Stimulated activated CD4-positive, alpha-beta T cell treated with anti-CD3 and anti-CD28 coated beads, Interleukin-15, amount 100 ng/mL, for 24 hours (primary cell): ENCODE results near the gene LIPT2.

Source experiments
- DNase-seq: peaks from one replicate; pipeline ENCODE4 v3.0.0-alpha.2; 2020

Gene LIPT2

DNA sequence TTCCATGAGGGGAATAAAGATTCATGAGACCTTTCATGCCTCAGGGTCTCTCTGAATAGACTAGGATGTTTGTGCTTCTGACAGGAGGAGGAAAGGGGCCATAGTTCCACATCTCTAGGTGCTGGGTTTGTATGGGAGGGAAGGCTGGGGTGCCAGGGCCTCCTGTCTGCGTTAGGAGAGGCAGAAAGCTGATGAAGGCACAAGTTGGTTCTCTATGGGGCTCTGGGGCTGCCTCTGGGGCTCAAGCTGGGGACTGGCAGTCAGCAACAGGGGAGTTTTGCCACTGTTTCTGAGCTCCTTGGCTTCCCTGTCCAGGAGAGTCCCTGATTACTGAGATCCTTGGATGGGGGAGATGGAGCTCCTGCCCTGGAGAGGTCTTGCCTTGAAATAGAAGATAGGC, 30.3 kb downstream of the LIPT2 start:
- no peak for DNase-seq

DNA sequence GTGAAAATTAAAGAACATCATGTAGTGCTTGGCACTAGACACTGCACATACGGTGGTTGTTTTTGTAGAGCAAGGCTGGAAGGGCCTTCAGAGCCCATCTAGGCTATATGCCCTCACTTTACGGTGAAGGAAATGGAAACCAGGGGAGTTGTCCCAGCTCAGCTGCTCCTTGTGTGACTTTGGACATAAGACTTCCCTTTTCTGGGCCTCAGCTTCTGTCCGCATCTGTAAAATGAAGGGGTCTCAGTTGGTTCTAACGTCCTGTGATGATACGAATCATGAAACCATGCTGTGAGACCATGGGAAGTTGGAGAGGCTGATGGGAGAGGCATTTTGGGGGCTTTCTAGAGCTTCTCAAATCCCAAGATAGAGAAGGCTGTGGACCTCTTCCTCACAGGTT, 30.9 kb downstream of the LIPT2 start:
- no peak for DNase-seq

DNA sequence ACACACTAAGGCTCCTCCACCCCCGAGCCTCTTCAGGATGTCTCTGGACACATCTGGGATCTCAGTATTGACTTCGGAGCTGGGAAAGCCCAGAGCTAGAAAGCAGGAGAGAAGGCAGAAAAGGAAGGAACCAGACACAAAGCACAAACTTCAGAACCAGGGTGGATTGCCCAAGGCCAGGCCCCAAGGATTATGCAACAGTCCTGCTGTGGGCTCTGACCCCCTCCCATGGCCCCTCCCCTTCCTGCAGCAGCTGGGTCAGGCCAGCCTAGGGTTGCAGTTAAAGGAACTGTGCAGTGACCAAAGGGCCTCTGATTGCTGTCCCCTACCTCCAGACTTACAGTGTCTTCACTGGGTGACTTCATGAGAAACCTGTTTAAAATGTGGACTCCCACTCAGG, 31.5 kb downstream of the LIPT2 start:
- no peak for DNase-seq

DNA sequence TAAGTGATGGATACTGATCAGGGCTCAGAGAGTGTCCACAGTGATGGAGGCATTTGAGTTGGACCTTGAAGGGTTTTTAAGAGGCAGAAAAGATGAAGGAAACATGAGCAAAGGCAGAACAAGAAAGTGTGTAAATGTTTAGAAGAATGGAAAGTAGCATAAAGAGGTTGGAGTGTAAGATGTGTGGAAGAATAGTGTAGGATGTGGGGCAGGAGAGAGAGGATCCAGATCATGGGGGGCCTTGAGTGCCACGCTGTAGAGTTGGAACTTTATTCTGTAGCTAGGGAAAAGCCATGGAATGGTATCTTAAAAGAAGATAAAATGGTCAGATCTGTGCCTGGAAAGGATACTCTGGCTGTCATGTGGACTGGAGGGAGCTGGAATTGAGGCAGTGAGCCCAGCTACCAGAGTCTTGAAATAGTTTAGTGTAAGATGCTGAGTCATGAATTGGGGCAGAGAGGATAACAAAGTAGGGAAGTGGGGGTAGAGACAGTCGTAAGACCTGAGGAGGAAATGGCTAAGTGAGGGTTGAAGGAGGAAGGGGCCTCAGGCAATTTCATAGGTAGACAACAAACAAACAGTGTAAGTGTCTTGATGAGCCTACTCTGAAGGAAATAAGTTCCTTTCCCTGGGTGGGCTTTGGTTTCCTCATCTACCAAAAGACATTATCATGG, 32.9 kb downstream of the LIPT2 start:
- no peak for DNase-seq

DNA sequence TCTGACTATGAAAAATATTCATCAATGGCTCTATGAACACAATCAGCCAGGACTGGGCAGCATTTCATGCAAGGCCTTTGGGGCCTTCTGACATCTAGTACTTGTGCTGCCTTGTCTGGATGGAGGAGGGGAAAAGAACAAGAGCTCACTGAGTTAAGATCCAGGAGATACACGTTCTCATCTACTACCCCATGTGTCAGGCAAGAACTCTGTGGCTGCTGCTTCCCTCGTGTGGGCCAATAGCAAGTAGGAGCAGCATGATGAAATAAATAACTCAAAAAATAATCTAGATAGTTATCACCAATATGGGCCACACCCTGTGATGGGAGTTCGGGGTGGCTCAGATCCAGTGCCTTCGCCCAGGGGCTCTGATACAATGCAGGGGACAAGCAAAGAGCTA, 33.5 kb downstream of the LIPT2 start:
- no peak for DNase-seq

DNA sequence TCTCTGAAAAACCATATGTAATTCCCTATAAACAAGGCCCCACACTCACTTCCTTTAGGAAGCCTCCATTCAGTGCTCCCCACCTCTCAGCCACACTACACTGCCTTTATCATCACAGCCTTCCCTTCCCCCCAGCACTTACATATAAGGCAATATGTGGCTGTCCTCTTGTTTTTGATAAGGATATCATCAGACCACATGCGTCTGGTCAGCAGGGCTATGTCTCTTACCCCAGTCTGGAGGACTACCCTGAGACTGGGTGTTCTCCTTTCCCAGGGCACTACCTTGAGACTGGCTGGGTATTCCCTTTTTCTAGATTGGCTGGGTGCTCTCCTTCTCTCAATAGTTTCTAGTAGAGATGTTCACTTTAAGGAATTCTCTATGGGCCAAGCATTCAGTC, 33.9 kb downstream of the LIPT2 start:
- no peak for DNase-seq

DNA sequence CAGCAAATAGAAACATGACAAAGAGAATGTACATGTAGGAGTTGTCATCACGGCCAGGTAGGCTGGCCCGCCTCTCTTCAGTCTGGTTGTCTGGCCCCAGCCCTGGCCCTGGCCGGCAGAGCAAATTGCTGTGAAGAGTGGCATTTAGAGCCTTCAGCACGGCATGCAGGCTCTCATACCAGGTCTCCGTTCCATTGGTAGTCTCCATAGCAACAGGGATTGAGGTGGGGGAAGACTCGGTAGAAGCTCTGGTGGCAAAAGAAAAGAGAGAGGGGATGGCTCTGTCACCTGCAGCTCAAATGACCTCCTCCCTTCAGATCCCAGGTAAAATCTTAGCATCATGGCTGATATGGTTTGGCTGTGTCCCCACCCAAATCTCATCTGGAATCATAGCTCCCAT, 36.2 kb downstream of the LIPT2 start:
- no peak for DNase-seq

DNA sequence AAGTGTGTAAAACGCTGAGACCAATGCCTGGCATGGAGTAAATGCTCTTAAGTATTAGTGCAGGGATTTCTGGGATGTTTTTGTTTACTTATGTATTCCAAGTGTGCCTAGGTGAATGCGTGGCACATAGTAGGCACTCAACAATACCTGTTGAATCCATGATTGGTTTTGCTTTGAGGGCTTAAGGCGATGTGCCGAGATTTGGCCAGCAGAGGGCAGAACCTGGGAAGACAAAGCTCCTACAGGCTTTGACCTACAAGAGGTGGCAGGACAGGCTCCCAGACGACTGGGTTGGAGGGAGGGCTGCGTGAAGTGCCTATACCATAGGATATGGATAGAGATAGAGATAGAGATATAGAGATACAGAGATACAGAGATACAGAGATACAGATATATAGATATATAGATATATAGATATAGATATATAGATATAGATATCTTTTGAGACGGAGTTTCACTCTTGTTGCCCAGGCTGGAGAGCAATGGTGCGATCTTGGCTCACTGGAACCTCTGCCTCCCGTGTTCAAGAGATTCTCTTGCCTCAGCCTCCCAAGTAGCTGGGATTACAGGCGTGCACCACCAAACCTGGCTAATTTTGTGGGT, 40.0 kb downstream of the LIPT2 start:
- DNase-seq = peak; percentile 76

DNA sequence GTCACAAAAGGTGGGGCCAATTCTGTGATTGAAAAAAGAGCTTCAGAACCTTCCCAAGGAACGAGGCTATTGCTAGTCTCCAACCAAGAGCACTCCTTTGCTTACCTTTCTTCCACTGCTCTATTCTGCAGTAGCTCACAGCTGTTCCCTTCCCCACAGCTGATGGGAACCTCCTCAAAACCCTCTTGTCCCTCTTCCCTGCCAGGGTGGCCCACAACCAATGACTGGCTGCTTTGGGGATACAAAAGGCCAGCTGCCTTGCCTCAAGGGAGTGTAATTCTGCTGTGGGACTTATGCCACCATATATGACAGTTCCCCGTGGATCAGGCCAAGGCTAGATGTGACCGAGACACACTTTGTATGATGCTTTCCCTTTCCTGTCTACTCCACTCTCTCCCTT, 41.2 kb downstream of the LIPT2 start:
- DNase-seq = no peak

DNA sequence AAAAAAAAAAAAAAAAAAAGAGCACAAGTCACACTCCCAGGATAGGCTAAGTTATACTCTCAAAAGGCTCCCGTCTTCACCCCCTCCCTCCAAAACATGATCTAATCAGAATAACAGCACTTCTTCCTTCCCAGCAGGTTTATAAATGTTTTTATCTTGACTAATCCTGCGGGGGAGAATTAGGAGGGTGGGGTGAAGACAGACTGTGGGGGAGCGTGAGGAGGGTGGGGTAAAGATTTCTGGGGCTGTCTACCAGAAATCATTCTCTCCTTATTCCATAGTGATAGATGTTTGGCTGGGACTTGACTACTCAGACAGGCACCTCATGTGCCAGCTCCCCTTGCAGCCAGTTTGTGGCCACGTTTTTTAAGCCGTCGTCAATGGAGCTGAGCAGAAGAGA, 43.2 kb downstream of the LIPT2 start:
- DNase-seq = no peak

DNA sequence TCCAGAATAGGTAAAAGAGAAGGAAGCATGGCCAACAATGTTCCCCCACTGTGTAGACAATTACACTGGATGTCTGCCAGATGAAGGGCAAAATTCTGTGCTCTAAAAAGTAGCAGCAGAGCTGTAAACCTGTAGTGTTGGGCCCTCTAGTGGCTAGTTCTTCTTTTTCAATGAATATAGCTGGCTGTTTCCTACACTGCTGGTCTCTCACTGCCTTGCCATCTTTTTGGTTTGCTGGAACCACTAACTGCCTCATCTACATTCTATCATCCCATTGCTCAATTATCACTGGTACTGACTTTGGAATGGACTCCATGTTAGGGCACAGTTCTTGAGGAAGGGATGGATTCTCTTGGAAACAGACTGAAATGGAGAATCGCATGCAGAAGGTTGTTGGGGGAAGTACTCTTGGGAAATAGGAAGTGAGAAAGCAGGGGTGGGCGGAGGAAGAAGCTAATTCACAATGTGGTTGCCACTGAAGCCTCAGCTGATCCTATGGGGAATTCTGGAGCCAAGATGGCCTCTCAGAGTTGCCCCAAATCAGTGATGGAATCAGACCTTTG, 44.1 kb downstream of the LIPT2 start:
- DNase-seq = peak; percentile 25

DNA sequence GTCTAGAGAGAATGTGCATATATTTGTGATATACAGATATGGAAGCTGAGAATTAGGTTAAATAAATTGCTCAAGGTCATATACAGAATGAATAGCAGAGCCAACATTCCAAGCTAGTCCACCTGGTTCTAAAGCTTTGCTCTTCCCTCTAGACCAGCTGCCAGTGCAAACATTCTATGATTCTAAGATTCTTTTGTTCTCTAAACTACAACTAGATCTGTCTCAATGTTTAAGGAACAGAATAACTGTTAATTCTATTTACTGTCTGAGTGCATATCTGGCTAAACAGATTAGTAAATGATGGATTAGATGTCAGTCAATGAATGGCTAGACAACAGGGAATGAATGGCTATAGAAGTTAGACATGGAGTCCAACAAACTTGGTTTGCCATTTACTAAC, 45.8 kb downstream of the LIPT2 start:
- DNase-seq = no peak

DNA sequence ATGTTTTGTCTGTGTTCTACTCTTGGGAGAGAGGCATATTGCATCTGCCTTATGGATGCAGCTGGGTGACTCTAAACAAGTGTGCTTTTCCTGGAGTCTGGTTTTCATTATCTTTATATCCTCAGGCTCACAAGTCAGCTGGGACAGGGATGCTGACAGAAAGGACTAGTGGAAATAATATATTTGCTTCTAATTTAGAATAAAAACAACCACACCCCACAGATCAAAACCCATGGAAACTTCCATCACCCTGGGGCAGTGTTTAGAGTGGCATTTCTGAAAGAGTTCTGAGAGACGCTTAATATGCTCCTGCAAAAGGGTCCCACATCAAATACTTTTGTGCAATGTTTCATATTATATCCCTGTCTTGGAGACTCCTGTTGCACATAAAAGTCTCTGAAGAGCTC, 47.0 kb downstream of the LIPT2 start:
- DNase-seq = no peak

DNA sequence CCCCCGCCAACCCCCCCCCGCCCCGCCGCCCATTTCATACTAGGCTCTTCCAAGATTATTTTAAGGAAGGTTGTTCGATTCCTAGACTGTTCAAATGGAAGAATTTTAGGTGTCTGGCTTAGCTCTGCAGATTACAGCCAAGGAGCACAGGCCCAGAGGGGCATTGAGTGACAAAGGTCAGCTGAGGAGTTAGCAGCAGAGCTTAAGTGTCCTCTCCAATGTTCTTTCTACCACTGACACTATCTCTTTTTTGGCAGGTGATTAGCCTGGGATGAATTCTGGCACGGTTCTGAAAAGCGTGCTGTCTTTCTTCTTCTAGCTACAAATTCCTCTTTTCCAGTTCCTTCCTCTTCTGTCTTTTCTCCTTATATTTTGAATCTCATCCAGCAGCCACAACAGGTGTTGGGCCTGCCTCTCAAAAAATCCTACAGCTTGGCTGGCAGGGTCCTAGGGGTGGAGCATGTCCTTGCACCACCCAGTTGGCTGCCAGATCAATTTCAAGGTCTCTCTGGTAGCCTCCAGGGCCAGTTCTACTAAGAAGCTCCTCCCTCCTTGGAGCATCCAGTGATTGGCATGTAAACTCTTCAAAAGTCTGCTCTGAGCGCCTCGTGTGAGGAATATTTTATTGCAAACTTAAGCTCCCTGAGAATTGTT, 49.2 kb downstream of the LIPT2 start:
- DNase-seq = no peak

DNA sequence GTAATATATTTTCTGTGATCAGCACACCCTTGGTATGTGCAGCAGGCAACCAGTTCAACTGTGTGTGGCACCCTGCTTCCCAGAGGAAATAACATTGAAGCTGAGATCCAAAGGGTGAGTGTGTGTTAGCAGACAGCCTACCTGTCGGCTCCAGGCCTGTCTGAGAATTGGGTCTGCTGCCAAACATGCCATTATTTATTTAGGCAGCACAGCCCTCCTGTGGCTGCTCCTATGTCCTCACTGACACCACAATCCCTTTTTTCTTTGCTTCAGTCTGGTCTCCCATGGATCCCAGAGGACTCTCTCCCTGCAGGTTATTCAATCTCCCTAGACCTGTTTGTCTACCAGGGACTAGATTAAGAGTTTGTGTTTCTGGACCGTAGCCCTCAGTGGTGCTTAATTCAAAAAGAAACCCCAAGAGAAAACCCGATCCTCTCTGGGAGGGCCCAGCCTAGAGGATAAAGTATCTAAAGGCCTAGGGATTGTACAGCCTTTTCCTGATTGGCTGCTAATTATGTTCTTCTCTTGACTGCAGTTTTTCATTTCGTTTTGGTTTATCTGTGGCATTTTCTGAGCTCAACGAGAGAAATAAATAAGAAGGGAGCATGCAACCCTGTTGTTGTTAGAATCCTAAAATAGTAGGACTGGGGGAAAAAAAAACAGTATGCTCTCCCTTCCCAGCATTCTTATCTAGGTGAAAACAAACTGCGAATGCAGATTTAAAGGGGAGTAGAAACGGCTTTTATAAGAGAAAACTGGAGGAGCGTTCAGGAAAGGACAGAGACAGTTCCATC, 50.3 kb downstream of the LIPT2 start:
- no peak for DNase-seq

DNA sequence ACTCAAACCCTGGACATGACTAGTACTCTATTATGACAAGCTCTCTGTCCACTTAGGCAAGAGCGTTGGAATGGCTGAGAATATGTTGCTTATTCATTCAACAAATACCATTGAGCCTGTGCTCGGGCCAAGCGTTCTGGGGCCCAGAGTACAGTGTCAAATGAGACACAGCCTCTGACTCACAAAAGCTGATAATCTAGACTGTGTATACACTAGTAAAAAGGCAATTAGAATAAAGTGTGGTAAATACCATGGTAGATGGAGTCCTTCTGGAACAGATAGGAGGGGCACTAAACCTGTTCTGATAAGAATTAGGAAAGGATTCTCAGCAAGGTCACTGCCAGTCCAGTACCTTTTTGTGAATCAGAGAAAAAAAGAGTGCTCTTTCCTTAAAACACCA, 50.9 kb downstream of the LIPT2 start:
- no peak for DNase-seq
